Measurements from ENCODE around the gene CLDND2. TPM values are rescaled to one million over a fixed set of nuclear protein-coding genes. Genes with fewer than 3 reads are reported as not detected.
"Not testable (repeated sequence)": the region's sequence is repeated elsewhere in the genome, so short reads cannot be mapped to it uniquely, and the experiment has no call there.

Gene CLDND2
- 4.0 TPM for polyA plus RNA-seq (2013, experiment 1 of 2)
- polyA plus RNA-seq (2013, experiment 2 of 2) = 2.9 TPM

- H3K18ac ChIP-seq (ENCODE audit: low read length) = peak within 1 kb of the TSS; percentile 15
- H2BK5ac ChIP-seq (ENCODE audit: low read length) = peak within 1 kb of the TSS; percentile 98
- peak within 1 kb of the TSS; percentile 97 for H3K9ac ChIP-seq (ENCODE audit: low read length)
- peak within 1 kb of the TSS; percentile 65 for H3K4me3 ChIP-seq (ENCODE audit: low read length)
- no peak within 1 kb of the TSS for H2BK120ac ChIP-seq (ENCODE audit: low read depth, low read length)
- H3K79me2 ChIP-seq (ENCODE audit: control insufficient read depth, insufficient read depth, low read length) = no peaks in the 10 kb centered on the region
- peak within 1 kb of the TSS; percentile 78 for H2AK5ac ChIP-seq (ENCODE audit: low read length)
- peak; percentile 36 for DNase-seq
- H2BK15ac ChIP-seq (replicated peaks; ENCODE audit: low read depth) = no peak within 1 kb of the TSS
- peak within 1 kb of the TSS; percentile 85 for H3K4me2 ChIP-seq (ENCODE audit: low read length)
- H3K23ac ChIP-seq (ENCODE audit: low read length) = peak within 1 kb of the TSS; percentile 94
- peak within 1 kb of the TSS; percentile 100 for H3K56ac ChIP-seq (ENCODE audit: low read length)
- no peak within 1 kb of the TSS for H4K5ac ChIP-seq (ENCODE audit: low read length)
- no peaks in the 10 kb centered on the region for H3K27me3 ChIP-seq (ENCODE audit: insufficient read depth, low read length, poor library complexity)
- H3K4me1 ChIP-seq (ENCODE audit: control insufficient read depth, low read depth, low read length) = peaks cover 11% of the 10 kb centered on the region
- peaks cover 4% of the 10 kb centered on the region for H3K79me1 ChIP-seq (ENCODE audit: low read length)
- no peak within 1 kb of the TSS for H4K8ac ChIP-seq (ENCODE audit: low read depth, low read length)
- no peaks in the 10 kb centered on the region for H3K36me3 ChIP-seq (ENCODE audit: control insufficient read depth, insufficient read depth, low read length)
- peak within 1 kb of the TSS; percentile 21 for H3K27ac ChIP-seq (ENCODE audit: low read depth, low read length)
- H3K4ac ChIP-seq (ENCODE audit: low read depth, low read length) = peak within 1 kb of the TSS; percentile 56
- no CpG with 5 or more reads among the region's 23 CpGs for WGBS (ENCODE audit: extremely low coverage, insufficient coverage, low lambda C conversion rate)
Observed at GRCh38 chr19:51368366-51369282, at the start of gene CLDND2. TSS of gene CLDND2 (minus strand) at chr19:51369003. CDS start at chr19:51368577, 426 bp downstream.

- no peak overlapping the region for H3K4ac ChIP-seq (ENCODE audit: low read depth, low read length)
Observed at GRCh38 chr19:51417810-51418157, 49.0 kb upstream of the CLDND2 start.

DNA sequence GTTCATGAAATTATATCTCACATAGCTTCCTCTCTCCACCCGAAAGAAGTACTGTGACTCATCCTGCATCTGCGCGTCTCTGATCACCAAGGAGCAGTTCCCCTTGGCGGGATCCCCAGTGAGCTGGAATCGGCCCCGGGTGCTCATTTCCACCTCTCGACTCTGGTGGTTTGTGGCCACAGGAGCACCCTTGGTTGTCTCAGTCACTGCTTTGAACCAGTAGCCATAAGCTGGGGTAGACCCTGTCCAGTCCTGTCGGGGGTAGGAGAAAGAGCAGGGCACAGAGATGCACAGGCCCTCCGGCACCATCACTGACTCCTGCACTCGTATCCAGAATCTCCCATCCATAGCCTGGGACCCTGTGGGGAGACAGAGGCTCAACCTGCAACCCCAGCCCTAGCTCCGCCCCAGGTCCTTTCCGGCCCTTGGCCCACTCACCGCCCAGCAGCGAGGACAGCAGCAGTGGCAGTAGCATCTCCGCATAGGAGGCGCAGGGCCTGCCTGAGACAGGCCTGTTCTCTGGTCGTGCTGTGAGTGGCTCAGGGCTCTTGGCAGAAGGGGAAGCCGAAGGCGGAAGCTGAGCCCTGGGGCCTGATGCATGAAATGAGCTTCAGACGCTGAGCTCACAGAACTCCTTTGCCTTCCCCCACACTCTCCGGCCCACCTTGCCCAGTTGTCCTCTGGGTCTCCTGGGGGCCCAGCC is 48.5 kb upstream of the CLDND2 start, which contains the start of gene SIGLEC10:
Gene SIGLEC10 (minus strand): TSS at position 536 of the 703 bp plus-strand sequence. CDS start 61 bp downstream, at position 475.
- no peak within 1 kb of the TSS for H2AK5ac ChIP-seq (ENCODE audit: low read length)
- no peak within 1 kb of the TSS for H2BK120ac ChIP-seq (ENCODE audit: low read depth, low read length)
- no peaks in the 10 kb centered on the region for H3K79me1 ChIP-seq (ENCODE audit: low read length)
- no peak within 1 kb of the TSS for H3K4me2 ChIP-seq (ENCODE audit: low read length)
- no peaks in the 10 kb centered on the region for H3K4me1 ChIP-seq (ENCODE audit: control insufficient read depth, low read depth, low read length)
- no peak within 1 kb of the TSS for H2BK15ac ChIP-seq (replicated peaks; ENCODE audit: low read depth)
- H3K18ac ChIP-seq (ENCODE audit: low read length) = no peak within 1 kb of the TSS
- DNase-seq = no peak
- no peak within 1 kb of the TSS for H3K56ac ChIP-seq (ENCODE audit: low read length)
- no peak within 1 kb of the TSS for H3K27ac ChIP-seq (ENCODE audit: low read depth, low read length)
- H4K8ac ChIP-seq (ENCODE audit: low read depth, low read length) = no peak within 1 kb of the TSS
- no peak within 1 kb of the TSS for H3K4ac ChIP-seq (ENCODE audit: low read depth, low read length)
- H3K36me3 ChIP-seq (ENCODE audit: control insufficient read depth, insufficient read depth, low read length) = no peaks in the 10 kb centered on the region
- H3K9ac ChIP-seq (ENCODE audit: low read length) = no peak within 1 kb of the TSS
- no CpG with 5 or more reads among the region's 21 CpGs for WGBS (ENCODE audit: extremely low coverage, insufficient coverage, low lambda C conversion rate)
- no peaks in the 10 kb centered on the region for H3K27me3 ChIP-seq (ENCODE audit: insufficient read depth, low read length, poor library complexity)
- no peak within 1 kb of the TSS for H2BK5ac ChIP-seq (ENCODE audit: low read length)
- H4K5ac ChIP-seq (ENCODE audit: low read length) = no peak within 1 kb of the TSS
- no peaks in the 10 kb centered on the region for H3K79me2 ChIP-seq (ENCODE audit: control insufficient read depth, insufficient read depth, low read length)
- H3K23ac ChIP-seq (ENCODE audit: low read length) = peak within 1 kb of the TSS; percentile 45
- H3K4me3 ChIP-seq (ENCODE audit: low read length) = no peak within 1 kb of the TSS

More at GRCh38 chr19:51417810-51418157, 49.0 kb upstream of the CLDND2 start:
- no peak overlapping the region for H3K4me3 ChIP-seq (ENCODE audit: low read length)
- H3K23ac ChIP-seq (ENCODE audit: low read length) = no peak overlapping the region
- no peak overlapping the region for H4K8ac ChIP-seq (ENCODE audit: low read depth, low read length)
- H2BK15ac ChIP-seq (replicated peaks; ENCODE audit: low read depth) = no peak overlapping the region
- H3K27ac ChIP-seq (ENCODE audit: low read depth, low read length) = no peak overlapping the region
- no peaks in the 10 kb centered on the region for H3K79me2 ChIP-seq (ENCODE audit: control insufficient read depth, insufficient read depth, low read length)
- no peak overlapping the region for H3K4me2 ChIP-seq (ENCODE audit: low read length)
- no peaks in the 10 kb centered on the region for H3K79me1 ChIP-seq (ENCODE audit: low read length)
- H2AK5ac ChIP-seq (ENCODE audit: low read length) = no peak overlapping the region
- H2BK120ac ChIP-seq (ENCODE audit: low read depth, low read length) = no peak overlapping the region
- H4K5ac ChIP-seq (ENCODE audit: low read length) = no peak overlapping the region
- no peaks in the 10 kb centered on the region for H3K4me1 ChIP-seq (ENCODE audit: control insufficient read depth, low read depth, low read length)
- no peak overlapping the region for H3K9ac ChIP-seq (ENCODE audit: low read length)
- no peak overlapping the region for H3K56ac ChIP-seq (ENCODE audit: low read length)
- no CpG with 5 or more reads among the region's 3 CpGs for WGBS (ENCODE audit: extremely low coverage, insufficient coverage, low lambda C conversion rate)
- H3K36me3 ChIP-seq (ENCODE audit: control insufficient read depth, insufficient read depth, low read length) = no peaks in the 10 kb centered on the region
- H3K18ac ChIP-seq (ENCODE audit: low read length) = no peak overlapping the region
- no peaks in the 10 kb centered on the region for H3K27me3 ChIP-seq (ENCODE audit: insufficient read depth, low read length, poor library complexity)
- no peak overlapping the region for H2BK5ac ChIP-seq (ENCODE audit: low read length)
- DNase-seq = no peak

- H2BK15ac ChIP-seq (replicated peaks; ENCODE audit: low read depth); H3K23ac ChIP-seq (ENCODE audit: low read length); H2BK5ac ChIP-seq (ENCODE audit: low read length); H3K4ac ChIP-seq (ENCODE audit: low read depth, low read length); H4K8ac ChIP-seq (ENCODE audit: low read depth, low read length); H2BK120ac ChIP-seq (ENCODE audit: low read depth, low read length); H2AK5ac ChIP-seq (ENCODE audit: low read length); H4K5ac ChIP-seq (ENCODE audit: low read length); H3K27ac ChIP-seq (ENCODE audit: low read depth, low read length); H3K36me3 ChIP-seq (ENCODE audit: control insufficient read depth, insufficient read depth, low read length); H3K4me1 ChIP-seq (ENCODE audit: control insufficient read depth, low read depth, low read length); H3K18ac ChIP-seq (ENCODE audit: low read length); H3K79me2 ChIP-seq (ENCODE audit: control insufficient read depth, insufficient read depth, low read length); H3K4me2 ChIP-seq (ENCODE audit: low read length); H3K4me3 ChIP-seq (ENCODE audit: low read length); H3K9ac ChIP-seq (ENCODE audit: low read length); DNase-seq; H3K27me3 ChIP-seq (ENCODE audit: insufficient read depth, low read length, poor library complexity); H3K56ac ChIP-seq (ENCODE audit: low read length); H3K79me1 ChIP-seq (ENCODE audit: low read length): not testable (repeated sequence)
- WGBS (ENCODE audit: extremely low coverage, insufficient coverage, low lambda C conversion rate) = no CpG with 5 or more reads among the region's 15 CpGs
Observed at GRCh38 chr19:51416422-51416821, 47.6 kb upstream of the CLDND2 start.

DNA sequence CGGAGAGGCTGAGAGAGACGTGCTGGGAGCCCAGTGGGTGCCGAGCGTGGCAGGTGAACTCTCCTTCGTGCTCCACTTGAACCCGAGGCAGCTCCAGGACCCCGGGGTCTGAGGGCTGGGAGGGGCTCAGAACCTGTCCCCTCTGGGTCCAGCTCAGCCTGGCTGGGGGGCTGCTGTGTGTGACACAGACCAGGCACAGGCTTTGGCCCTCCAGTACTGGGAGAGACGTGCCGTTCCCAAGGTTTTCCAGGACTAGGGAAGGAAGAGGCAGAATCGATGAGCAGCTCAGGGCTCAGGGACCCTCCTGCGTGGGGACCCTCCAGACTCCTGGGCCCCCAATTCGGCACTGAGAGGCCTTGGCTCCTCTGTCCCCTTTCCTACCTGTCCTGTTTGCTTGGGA is 46.4 kb upstream of the CLDND2 start:
- Histone ChIP-seq H3K9ac (ENCODE audit: low read length) (no peak overlapping the region), H2BK120ac (ENCODE audit: low read depth, low read length) (no peak overlapping the region), H4K5ac (ENCODE audit: low read length) (no peak overlapping the region), H3K27me3 (ENCODE audit: insufficient read depth, low read length, poor library complexity) (no peaks in the 10 kb centered on the region), H2AK5ac (ENCODE audit: low read length) (no peak overlapping the region), H3K4ac (ENCODE audit: low read depth, low read length) (no peak overlapping the region), H2BK5ac (ENCODE audit: low read length) (no peak overlapping the region), H3K36me3 (ENCODE audit: control insufficient read depth, insufficient read depth, low read length) (no peaks in the 10 kb centered on the region), H4K8ac (ENCODE audit: low read depth, low read length) (no peak overlapping the region), H2BK15ac (replicated peaks; ENCODE audit: low read depth) (no peak overlapping the region), H3K4me3 (ENCODE audit: low read length) (no peak overlapping the region), H3K18ac (ENCODE audit: low read length) (no peak overlapping the region), H3K4me1 (ENCODE audit: control insufficient read depth, low read depth, low read length) (no peaks in the 10 kb centered on the region), H3K4me2 (ENCODE audit: low read length) (no peak overlapping the region), H3K56ac (ENCODE audit: low read length) (no peak overlapping the region), H3K27ac (ENCODE audit: low read depth, low read length) (no peak overlapping the region), H3K79me1 (ENCODE audit: low read length) (no peaks in the 10 kb centered on the region), H3K23ac (ENCODE audit: low read length) (no peak overlapping the region), H3K79me2 (ENCODE audit: control insufficient read depth, insufficient read depth, low read length) (no peaks in the 10 kb centered on the region)
- DNase-seq = no peak
- WGBS (ENCODE audit: extremely low coverage, insufficient coverage, low lambda C conversion rate) = no CpG with 5 or more reads among the region's 12 CpGs

Measured in mesendoderm (in vitro differentiated cells).